Suppressor macrophage treated with lipopolysaccharide for 1 hour (primary cell): ENCODE measurements around the gene SYNGR1.
"Not testable (repeated sequence)": the region's sequence is repeated elsewhere in the genome, so short reads cannot be mapped to it uniquely, and the experiment has no call there.

ENCODE experiments used
- DNase-seq, 3 donors: peaks; one replicate each; pipeline ENCODE4 v3.0.0-alpha.2; 2020 to 2022

SYNGR1 gene

DNA sequence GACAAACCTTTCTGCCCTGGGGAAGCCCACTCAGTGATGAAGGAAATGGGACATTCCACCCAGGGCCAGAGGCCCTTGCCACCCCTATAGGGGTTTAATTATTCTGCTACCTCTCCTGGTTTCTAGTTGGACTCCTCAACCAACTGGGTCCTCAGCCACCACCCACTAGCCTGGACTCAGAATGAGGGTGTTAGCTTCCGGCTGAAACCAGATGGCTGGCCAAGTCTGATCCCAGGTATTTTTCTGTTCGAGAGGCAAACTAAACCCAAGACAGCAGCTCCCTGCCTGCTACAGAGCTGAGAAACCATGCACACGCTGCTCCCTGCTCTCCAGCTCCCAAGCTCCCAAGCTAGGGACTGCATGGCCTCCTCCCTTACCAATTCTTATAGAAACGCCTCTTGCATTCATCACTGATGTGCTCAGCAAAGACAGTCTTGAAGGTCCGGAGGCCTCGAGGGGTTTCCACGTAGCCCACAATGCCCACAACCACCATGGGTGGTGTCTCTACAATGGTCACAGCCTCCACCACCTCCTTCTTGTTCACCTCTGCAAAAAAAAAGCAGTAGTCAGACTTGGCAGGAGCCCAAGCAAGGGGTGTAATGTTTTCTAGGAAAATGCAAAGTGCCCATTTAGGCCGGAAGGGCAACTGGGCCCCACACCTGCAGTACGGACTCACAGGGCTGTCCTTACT lies 32.6 kb upstream of the SYNGR1 start:
- DNase-seq = no peak

- no peak for DNase-seq
Measured at GRCh38 chr22:39317775-39318506, 31.9 kb upstream of the SYNGR1 start.

DNA sequence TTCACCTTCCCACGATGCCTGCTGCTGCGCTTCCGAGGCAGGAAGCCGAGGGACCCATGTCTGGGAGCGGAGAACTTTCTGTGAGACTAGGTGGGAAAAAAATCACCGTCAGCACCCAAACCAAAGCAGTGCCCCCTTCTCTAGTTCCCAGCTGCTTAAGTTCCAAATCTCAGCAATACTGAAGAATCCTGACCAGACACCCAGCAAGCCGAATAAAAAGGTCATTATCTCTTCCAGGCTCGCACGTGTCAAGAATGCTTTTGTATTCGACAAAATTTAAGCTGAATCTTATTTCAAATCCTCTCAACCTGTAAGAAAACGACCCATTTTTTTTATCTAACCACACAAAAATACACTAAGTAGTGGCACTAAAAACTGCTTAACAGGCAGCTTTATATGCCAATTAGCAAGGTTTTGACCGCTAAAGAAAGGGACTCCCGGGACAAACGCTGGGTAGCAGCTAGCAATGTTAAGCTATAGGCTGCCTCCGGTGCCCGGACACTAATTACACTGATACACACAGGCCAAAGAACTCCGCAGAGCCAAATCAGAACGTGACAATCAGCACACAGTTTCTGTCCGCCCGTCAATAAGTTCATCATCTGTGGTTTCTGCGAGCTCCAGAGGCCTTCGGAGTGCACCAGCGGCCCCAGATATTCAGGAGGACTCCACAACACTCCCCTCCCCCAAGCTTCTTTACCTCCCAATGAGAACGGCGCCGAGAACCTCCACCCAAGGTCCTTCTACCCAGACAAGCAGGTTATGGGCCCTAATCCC lies 31.1 kb upstream of the SYNGR1 start:
- DNase-seq = no peak

DNA sequence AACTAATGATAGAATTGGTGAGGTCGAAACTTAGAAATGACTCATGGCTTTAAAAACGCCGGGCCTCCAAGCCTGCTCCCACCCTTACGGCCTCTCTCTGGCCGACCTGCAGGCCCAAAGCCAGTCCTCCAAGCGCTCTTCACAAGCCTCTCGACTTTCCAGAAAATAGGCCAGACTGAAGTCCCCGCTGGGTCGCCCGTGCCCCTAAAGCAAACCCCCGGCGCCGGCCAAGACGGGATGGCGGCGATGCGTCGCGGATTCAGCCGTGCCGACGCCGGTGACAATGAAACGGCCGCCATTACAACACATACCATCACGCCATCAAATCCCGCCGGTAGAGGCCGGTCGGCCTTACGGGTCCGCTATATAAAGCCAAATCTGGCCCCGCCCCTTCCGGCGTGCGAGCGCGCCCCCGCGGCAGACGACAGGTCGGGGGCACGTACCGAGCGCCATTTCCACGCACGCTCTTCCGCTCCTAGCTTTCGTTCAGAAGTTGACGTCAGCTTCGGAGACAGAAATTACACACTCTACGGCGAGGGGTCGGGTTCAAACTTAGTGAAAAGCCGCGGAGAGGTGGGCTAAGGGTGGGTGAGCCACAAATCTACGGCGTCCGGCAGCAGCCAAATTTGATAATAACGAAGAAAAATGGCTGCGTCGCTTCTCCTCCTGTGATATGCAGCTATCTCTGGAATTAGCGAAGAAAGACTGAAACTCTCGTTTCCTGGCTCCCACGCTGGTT lies 30.3 kb upstream of the SYNGR1 start, which contains the start of gene RPL3:
RPL3 (minus strand) TSS at position 340 of the 739 bp plus-strand sequence; CDS start at position 314, 26 bp downstream.
- DNase-seq = peak; percentile 98 to 99 (median 99)

DNA sequence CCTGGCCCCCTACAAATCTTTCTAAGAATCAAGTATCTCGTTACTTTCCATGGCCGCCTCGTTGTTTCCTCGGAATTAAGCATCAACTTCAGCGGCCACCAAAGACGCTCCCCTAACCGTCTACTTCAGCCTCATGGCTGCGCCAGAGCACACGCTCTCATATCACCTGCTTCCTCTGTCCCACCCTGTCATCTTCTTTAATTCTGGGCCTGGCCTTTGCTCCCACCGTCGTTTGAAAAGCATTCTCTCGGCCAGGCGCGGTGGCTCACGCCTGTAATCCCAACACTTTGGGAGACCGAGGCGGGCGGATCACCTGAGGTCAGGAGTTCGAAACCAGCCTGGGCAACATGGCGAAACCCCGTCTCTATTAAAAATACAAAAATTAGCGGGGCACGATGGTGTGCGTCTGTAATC lies 29.2 kb upstream of the SYNGR1 start:
- not testable (repeated sequence) for DNase-seq

GRCh38 chr22:39325392-39325932 lies 24.3 kb upstream of the SYNGR1 start:
- no peak for DNase-seq

DNA sequence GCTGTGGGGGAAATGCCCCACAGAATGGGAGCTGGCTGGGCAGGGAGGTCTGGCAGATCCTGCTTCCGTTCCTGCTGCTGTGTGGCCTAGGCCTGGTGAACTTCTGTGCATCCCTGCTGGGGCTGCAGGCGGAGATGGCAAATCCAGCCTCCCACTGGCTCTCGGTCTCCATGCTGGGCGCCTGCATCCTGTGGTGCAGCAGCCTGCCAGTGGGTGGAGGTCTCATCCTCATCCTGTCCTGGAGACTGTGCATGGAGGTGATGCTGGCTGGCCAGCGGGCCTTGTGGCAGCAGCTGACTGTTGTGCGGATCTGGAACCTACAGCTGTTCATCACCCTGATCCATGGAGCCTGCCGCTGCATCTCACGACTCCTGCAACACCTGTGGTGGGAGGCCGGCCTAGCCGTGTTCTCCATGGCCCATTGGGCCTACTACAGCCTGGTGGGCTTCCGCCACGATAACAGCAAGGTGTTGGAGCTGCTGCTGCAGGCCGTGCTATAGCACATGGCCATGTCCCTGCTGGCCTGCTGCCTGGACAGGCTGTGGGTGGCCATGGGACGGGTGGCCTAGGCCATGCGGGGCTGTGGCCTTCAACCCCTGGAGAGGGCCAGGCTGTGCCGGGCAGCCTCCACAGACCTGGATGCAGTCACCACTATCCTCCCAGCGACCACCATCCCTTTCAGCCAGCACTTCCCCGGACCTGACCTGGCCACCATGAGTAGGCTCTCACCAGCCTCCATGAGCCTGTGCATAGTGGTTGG lies 21.6 kb upstream of the SYNGR1 start:
- no peak for DNase-seq

DNA sequence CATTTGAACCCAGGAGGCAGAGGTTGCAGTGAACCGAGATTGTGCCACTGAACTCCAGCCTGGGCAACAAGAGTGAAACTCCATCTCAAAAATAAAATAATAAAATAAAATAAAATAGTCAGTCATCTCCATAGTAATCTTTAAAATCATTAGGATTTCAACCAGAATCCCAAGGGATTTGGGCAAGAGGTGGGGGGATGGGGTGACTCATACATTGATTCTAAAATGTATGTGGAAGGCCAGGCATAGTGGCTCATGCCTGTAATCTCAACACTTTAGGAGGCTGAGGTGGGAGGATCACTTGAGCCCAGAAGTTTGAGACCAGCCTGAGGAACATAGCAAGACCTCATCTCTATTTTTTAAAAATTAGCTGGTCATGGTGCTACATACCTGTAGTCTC lies 19.2 kb upstream of the SYNGR1 start:
- not testable (repeated sequence) for DNase-seq

DNA sequence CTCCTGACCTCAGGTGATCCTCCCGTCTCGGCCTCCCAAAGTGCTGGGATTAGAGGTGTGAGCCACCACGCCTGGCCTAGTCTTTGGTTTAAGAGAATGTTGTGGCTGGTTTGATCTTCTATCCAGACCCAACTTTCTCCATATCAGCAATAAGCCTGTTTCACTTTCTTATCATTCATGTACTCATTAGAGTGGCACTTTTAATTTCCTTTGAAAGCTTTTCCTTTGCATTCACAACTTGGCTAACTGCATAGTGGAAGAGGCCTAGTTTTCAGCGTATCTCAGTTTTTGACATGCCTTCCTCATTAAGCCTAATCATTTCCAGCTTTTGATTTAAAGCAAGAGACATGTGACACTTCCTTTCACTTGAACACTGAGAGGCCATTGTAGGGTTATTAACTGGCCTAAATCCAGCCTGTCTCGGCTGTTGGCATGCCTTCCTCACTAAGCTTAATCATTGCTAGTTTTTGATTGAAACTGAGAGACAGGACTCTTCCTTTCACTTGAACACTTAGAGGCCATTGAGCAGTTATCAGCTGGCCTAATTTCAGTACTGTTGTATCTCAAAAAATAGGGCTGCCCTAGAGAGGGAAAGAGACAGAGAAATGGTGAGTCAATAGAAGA lies 17.2 kb upstream of the SYNGR1 start:
- DNase-seq = no peak

DNA sequence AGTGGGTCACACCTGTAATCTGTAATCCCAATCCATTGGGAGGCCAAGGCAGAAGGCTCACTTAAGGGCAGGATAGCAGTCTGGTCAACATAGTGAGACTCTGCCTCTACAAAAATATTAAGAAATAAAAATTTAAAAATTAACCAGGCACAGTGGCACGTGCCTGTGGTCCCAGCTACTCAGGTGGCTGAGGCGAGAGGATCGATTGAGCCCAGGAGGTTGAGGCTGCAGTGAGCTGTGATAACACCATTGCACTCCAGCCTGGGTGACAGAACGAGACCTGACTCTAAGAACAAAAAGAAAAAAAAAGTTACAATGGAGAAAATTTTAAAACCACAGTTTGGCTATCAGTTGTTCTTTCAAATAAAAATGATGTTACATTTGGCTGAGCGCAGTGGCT lies 13.4 kb upstream of the SYNGR1 start:
- no peak for DNase-seq

GRCh38 chr22:39339775-39340174 lies 10.0 kb upstream of the SYNGR1 start:
- not testable (repeated sequence) for DNase-seq

DNA sequence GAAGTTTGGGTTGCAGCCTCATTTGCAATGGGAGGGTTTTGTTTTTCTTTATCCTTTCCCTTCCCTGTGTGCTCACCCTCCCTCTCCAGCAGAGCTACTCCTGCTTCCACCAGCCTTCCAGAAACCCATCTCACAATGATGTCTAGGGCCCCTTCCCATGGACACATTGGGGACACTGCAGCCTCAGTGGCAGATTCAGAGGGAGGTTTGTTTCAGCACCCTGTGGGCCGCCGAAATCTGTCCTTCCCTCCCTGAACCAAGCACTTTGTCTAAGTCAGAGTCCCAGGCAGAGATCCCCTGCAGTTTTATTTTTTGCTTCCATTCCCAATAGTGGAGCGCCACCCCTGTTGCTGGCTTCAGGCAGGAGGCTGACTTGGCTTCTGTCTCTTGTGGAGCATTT lies 8.6 kb upstream of the SYNGR1 start:
- no peak for DNase-seq

DNA sequence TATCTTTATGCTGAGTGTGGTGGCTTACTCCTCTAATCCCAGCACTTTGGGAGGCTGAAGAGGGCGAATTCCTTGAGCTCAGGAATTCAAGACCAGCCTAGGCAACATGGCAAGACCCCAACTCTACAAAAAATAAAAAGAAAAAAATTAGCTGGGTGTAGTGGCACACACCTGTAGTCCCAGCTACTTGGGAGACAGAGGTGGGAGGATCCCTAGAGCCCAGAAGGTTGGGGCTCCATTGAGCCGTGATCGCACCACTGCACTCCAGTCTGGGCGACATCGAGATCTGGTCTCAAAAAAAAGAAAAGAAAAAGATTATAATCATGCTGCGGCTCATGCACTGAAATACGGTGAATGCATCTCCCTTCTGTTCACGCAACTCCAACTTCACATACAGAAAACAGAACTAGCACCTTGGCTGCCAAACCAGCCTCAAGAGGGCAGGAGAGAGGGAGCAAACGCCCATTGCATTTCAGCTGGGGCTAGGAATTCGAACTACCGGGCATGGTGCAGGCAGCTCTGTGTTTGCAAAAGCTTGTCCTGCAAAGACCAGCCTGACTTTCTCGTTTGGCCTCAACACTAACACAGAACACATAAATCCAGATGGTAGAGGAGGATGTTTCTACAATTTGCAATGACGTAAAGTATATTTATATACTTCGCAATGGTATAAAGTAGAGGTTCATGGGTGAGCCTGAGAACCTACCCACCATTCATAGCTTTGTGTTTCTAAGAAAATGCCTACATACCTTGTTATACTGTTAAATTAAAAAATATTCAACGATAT lies 6.3 kb upstream of the SYNGR1 start:
- peak; percentile 63 to 80 (median 76) for DNase-seq

GRCh38 chr22:39344046-39344390 lies 5.8 kb upstream of the SYNGR1 start:
- DNase-seq = no peak

GRCh38 chr22:39345231-39345630 lies 4.6 kb upstream of the SYNGR1 start:
- no peak for DNase-seq

- DNase-seq = peak; percentile 56 to 64 (median 61)
Measured at GRCh38 chr22:39348909-39349505, 784 bp upstream of the SYNGR1 start.

GRCh38 chr22:39349506-39349966 lies 255 bp upstream of the SYNGR1 start:
- peak in 2 of 3 donors; percentile 30 to 65 for DNase-seq

GRCh38 chr22:39350757-39351688 lies 1.2 kb downstream of the SYNGR1 start:
- DNase-seq = no peak
